NCI-H1105 (cell line): ENCODE data around the gene UPK3BL1.
"Not testable (repeated sequence)": the region's sequence is repeated elsewhere in the genome, so short reads cannot be mapped to it uniquely, and the experiment has no call there.

Source experiments
- DNase-seq: peaks from one replicate; lab custom pipeline; 2025; lab: John Stamatoyannopoulos, UW

The UPK3BL1 gene

DNA sequence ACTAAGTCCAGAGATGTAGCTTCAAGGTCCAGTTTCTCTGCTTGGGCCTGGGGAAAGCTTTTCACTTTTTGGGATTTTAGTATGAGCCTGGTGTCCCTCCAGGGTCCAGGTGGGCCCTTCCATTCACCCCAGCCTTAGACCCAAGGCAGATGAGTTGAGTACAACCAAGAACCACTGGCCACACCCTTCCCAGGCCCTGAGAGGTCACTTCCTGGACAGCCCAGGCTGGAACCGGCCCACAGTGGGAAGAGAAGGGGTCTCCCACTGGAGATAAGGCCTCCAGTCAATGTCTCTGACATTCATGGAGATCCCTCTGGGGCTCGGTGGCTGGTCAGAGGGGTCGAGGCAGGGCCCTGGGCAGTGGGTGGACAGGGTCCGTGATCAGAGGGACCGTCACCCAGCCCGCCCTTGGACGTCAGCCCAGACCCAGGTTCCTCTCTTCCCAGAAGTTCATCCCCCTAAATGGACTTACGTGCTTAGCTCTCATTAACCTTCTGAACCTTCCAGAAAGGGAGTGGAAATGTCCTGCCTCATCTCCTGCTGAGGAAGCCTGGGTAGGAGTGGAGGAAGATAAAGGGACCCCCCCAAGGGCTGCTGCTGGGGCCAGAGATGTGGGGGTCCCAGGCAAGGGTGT is 15.2 kb downstream of the UPK3BL1 start:
- not testable (repeated sequence) for DNase-seq

DNA sequence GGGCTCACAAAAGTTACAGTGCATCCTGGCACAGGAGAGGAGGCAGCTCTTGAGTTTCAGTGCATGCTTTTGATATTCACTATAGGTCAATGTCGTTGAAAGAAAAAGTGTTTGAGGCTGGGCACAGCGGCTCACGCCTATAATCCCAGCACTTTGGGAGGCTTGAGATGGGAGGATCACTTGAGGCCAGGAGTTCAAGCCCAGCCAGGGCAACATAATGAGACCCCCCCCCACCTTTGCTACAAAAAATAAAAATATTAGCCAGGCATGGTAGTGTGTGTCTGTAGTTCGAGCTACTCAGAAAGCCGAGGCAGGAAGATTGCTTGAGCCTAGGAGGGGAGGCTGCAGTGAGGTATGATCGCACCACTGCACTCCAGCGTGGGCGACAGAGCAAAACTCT is 24.5 kb downstream of the UPK3BL1 start:
- not testable (repeated sequence) for DNase-seq

DNA sequence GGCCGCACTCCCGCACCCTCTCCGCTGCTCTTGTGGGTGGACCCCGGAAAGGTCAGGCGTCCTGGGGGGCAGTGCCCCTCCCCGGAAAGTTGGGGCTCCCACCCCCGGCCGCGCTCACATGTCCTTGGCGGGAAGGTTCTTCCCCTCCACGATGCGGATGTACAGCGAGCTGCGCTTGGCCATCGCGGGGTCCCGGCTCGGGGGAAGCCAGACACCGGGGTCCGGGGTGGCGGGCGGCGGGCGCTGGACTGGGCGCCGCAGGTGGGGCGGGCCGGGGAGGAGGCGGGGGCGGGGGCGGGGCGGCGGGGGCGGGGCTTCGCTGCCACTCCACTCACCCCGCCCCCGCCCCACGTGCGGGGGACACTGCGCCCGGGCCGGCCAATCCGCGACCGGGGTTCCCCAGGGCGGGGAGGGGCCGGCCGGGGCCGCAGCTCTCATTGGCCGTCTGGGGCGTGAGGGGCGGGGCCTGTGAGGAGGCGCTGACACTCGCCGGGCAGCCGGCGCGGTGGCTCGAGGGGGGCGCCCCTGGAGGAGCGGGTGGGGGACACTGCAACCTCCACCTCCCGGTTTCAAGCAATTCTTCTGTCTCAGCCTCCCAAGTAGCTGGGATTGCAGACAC is 26.0 kb downstream of the UPK3BL1 start, which contains the start of gene RASA4:
TSS of gene RASA4 (minus strand) at position 250 of the 619 bp plus-strand sequence. CDS start at position 183, 67 bp downstream.
- not testable (repeated sequence) for DNase-seq

DNA sequence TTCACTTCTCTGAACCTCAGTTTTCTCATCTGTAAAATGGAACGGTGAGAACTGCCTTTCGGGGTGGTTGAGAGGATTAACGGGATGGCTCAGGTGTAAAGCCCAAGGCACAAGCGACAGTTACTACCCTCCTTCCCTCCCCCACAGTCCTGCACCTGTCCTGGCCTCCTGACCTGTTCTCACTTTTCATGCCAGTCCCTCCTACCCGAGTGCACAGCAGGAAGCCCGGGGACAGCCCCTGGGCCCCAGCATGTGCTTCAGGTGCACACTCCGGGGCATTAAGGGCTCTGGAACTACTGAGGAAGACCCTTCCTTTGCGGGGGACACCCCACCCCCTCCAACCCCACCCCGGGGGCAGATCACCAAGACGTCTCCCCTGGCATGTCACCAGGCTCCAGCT is 26.7 kb downstream of the UPK3BL1 start:
- not testable (repeated sequence) for DNase-seq

DNA sequence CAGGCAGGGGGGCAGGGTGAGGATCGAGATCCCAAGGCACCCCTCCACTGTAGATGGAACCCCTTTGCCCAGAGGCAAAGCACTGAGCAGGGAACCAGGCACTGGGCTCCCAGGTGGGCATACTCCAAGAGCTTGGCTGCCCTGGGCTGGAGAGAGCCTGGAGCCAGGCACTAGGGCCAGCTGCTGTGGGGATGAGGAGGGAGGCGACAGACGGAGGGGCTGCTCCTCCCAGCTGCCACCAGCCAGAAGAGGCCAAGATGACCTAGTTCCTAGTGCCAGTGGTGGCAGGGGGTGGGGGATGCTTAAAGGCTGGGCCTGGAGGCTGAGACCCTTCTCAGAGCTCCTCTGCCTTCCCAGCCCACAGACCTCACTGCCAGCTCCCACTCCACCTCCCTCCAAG is 27.7 kb downstream of the UPK3BL1 start:
- DNase-seq = not testable (repeated sequence)

DNA sequence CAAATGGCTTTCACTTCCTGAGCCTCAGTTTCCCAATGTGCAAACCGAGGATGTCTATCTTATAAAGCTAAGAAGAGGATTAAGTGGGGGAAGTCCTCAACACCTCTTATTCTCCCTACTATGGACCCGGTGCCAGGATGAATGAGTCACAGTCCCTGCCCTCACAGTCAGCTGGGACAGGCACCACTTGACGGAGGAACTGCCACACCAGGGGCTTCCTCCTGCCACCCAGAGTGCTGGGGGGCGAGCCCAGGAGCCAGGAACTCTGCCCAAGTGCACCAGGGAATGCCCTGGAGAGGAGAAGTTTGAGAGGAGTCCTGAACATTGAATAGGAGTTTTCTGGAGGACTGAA is 28.3 kb downstream of the UPK3BL1 start:
- DNase-seq = not testable (repeated sequence)

DNA sequence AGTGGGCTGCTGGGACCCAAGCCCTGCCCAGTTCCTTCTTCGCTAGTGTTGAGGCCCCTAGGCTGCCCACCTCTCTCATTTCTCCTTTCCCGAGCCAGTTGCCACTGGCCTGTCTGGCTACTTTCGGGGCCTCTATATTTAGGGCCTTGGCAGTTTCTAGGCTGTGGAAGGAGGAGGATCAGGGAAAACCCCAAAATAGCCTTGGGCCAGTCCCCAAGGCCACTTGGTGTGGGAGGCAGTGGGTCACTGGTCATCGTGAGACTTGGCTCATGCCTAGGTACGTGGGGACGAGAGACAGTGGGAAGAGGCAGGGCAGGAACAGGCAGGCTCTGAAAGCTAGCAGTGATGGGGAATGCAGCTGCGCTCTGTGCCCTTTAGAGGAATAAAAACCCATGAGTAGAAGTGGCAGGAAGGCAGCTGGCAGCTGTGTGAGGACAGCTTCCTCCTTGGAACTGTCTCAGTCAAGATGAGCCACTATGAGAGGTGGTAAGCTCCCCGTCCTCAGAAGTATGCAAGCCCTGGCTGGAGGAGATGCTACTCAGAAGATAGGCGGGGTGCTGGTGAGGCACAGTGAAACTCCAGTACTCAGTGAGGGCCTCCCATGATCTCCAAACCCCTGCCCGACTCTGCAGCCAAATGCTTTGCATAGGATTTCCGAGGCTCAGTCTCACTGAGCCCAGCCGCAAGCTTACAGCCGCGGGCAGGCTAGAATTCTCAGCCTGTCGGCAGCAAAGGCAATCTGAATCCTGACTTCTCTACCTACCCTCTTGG is 28.8 kb downstream of the UPK3BL1 start:
- not testable (repeated sequence) for DNase-seq

DNA sequence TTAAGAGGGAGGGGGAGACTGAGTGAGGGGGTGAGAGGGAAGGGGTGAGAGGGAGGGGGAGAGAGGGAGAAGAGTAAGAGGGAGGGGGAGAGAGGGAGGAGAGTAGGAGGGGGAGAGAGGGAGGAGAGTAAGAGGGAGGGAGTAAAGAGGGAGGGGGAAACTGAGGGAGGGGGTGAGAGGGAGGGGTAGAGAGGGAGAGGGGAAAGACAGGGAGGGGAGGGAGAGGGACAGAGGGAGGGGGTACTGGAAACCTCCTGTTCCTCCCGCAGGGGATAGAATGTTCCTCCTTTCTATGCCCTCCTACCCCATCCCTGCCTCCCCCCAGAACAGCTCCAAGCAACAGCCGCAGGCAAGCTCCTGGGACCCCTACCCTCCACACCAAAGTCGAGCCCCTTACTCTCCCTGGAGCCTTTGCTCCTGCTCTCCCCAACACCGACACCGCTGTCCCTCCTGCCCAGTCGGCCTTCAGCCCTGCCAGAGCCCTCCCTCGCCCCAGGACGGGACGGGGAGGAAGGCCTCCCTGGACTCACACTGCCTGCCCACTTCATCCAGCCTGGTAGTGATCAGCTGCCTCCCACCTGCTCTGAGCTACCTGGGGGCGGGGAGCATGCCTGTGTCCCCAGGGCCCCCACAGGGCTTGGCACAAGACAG is 30.8 kb downstream of the UPK3BL1 start:
- not testable (repeated sequence) for DNase-seq

DNA sequence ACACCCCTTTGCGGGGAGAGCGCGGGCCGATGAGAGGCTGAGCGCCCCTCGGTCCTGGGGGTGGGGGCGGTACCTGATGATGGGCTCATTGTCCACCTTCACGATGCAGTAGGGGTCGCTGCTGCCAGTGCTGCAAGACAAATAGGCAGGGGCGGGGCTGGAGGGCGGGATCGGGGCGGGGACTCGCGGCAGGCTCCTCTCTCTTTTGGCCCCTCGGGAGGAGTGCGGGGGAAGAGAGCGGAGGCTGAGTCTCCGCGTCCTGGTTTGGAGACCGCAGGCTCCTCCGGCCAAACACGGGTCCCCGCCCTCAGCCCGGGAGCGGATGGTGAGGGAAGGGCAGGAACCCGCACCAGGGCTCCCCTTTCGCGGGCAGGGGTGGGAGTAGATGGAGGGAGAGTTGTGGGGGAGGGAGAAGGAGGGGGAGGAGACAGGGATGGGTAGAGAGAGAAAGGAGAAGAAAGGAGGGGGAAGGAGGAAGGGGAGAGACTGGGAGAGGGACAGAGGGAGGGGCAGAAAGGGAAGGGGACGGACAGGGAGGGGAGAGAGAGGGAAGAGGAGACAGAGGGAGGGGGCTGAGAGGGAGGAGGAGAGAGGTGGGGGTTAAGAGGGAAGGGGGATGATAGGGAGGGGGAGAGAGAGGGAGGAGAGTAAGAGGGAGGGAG is 31.4 kb downstream of the UPK3BL1 start:
- DNase-seq = not testable (repeated sequence)

DNA sequence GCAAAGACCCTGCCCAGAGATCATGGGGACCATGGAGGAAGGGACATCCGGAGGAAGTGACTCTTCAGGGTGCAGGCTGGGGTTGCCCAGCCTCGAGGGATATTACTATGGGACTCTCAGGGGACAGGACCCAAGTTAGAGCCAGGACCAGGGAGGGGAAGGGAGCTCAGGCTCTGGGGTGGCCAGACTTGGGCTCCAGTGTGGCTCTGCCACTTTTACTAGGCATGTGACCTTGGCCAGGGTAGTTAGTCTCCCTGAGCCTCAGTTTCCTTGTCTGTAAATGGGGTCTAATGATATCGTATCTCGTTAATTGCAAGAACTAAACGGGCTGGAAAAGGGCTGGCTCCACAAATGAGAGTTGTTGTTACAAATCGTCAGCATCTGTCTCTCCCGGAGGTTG is 32.1 kb downstream of the UPK3BL1 start:
- not testable (repeated sequence) for DNase-seq

DNA sequence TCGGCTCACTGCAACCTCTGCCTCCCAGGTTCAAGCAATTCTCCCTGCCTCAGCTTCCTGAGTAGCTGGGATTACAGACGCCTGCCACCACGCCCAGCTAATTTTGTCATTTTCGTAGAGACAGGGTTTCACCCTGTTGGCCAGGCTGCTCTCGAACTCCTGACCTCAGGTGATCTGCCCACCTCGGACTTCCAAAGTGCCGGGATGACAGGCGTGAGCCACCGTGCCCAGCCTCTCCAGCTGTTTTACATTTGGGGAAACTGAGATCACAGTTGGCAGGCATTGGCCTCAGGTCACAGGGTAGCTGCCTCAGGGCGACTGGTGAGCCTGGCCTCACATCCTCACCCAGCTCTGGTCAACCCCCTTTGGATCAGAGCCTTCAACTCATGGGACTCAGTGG is 32.9 kb downstream of the UPK3BL1 start:
- DNase-seq = not testable (repeated sequence)

DNA sequence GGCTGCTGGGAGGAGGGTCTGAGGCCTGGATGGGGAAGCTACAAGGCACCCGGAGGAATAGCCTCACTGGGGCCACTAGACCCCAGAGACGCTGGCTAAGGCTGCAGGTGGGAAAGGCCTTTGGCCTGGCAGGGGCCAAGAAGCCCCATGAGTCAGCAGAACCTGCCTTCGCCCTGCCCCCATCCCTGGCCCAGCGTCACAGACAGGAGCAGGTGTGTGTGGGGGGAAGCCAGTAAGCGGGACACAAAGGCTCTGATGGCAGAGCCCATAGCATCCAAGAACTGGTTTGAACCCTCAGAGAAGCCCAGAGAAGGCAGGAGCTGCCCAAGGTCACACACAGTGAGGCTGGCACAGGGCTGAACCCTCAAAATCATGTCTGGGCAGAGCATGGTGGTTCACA is 35.7 kb downstream of the UPK3BL1 start:
- DNase-seq = not testable (repeated sequence)

DNA sequence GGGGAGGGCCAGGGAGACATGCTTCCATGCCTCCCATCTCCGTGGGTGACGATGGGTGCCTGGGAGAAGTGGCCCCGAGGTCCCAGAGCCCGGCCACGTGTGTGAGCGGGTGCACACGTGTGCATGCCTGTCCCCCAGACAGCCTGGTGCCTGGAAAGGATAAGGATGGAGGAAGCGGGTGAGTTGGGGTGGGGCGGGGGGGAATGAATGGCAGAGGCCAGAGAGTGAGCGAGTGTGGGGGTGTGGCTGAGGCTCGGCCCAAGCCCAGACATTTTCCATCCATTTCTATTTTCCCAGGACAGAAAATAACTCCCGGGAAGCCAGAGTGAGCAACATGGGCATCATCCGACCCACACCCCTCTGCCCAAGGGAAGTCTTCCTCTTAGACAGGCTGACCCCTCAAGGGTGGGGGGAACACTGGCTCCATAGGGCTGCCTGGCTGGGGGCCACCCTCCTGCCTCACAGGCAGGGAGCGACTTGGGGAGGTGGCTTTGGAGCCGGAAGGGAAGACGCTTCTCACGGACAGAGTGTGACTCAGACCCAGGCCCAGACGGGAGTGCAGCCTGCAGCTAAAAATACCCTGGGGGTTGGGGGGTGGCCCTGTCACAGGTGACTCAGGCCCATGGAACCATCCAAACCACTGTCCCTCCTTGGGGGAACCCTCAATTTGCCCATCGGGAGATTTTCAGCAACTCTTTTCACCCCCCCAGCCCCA is 38.0 kb downstream of the UPK3BL1 start:
- not testable (repeated sequence) for DNase-seq

DNA sequence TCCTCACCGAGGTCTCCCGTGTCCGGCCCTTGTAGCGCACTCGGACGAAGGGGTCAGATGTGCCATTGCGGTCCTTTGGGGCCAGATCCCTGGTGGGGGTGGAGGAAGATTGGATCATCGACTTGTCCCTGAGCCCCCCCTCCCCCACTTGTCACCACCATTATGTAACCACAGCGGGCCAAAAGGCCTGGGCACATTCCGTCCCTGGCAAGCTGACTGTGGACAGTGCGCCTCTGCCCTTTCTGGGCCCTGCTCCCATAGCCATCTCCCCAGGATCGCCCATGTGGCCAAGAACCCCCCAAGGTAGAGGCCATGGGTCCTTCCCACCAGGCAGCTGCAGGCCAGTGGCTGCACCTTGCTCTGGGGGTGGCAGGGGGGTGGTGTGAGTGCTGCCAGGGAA is 40.3 kb downstream of the UPK3BL1 start:
- not testable (repeated sequence) for DNase-seq

DNA sequence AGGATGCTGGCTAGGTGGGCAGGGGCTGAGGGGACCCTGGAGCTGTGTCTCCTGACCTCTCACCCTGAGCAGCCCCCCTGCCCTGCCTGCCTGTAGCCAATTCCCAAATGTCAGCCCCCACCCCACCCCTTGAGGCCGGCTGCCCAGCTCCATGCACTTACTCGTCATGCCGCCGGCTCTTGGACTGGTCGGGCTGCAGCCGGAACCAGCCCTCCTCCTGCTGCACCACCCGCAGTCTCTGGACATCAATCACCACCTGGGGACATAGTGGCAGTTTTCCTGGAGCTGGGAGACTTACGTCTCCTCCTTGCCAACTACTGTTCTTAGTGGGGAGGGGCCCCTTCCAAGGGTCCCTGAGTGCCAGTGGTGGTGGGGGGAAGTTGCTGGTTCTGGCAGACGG is 42.9 kb downstream of the UPK3BL1 start:
- not testable (repeated sequence) for DNase-seq

DNA sequence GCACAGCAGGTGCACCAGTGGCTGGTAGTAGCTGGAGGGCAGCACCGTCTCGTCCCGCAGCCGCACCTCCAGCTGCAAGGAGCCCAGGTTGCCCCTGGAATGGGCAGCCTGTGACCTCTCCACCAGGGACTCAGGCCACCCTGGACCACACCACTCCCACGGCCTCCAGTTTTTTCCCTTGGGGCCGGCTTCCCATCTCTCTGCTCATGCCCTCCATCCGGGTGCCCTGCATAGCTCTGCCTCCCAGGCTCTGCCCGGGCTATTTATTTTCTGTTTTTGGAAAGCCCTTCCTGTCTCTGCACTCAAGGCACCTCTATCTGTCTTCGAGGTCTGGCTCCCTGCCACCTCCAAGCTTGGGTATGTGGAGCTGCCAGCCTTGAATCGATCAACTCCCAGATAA is 46.6 kb downstream of the UPK3BL1 start:
- DNase-seq = not testable (repeated sequence)

DNA sequence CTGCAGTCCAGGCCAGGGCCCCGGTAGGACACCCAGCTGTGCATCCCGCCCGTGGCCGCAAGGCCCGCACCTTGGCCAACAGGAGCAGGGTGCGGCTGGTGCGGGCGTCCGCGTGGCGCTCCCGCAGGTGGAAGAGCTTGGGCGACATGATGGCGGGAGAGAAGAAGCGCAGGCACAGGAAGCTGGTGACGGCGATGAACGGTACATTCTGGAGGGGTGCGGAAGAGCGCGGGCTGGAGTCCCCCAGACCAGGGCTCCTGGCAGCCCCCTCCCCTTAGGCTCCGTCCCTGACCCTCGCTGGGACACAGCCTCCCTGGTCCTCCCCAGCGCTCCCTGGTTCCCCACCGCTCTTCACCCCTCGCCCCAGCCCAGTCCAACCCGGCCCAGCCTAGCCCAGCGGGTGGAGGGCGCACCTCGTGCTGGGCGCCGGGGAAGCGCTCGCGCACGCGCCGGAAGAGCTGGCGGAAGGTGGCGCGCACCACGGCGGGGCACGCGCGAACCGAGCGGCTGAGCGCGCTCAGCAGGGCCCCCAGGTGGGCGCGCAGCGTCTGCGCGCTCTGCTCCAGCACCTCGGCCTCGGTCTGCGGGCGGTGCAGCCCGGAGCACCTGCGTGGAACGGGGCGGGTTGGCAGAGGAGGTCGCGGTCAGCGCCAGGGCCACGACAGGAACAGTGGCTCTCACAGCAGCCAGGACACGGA is 48.8 kb downstream of the UPK3BL1 start:
- DNase-seq = not testable (repeated sequence)

DNA sequence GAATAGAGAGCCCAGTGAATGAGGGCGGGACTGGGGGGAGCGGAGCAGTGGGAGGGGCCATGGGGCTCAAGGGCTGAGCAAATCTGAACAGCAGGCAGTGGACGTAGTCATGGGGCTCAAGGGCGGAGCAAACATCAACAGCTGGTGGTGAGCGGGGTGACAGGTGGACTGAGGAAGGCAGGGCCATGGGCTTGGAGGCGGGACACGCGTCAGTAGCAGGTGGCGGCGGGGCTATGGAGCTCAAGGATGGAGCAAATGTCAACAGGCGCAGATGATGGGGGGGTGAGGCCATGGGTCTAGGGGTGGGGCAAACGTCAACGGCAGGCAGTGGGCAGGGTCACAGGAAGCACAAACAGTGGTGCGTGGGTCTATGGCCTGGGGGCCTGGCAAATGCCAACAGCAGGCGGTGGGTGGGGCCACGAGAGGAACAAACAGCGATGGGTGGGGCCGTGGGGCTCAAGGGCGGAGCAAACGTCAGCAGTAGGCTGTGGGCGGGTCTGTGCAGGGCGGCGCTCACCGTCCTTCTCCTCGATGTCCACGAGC is 50.0 kb downstream of the UPK3BL1 start:
- DNase-seq = not testable (repeated sequence)

DNA sequence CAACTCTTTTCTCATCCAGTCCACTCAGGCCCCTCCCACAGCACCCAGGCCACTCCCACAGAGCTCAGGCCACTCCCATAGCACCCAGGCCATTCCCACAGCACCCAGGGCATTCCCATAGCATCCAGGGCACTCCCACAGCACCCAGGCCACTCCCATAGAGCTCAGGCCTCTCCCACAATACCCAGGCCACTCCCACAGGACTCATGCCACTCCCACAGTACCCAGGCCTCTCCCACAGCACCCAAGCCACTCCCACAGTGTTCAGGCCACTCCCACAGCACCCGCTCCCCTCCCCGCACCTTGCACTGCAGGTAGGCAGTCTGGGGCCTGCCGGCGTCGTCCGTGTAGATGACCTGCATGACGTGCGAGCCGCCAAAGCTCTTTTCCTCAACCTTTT is 52.7 kb downstream of the UPK3BL1 start:
- DNase-seq = not testable (repeated sequence)
